ENCODE results near the gene RELL2. TPM values are rescaled to one million over a fixed set of nuclear protein-coding genes. Genes with fewer than 3 reads are reported as not detected.
A peak's percentile ranks its signal among the peaks of the same experiment; 100 is the strongest.

The RELL2 gene
- total RNA-seq, 1 donor, result 4.7 TPM

DNA sequence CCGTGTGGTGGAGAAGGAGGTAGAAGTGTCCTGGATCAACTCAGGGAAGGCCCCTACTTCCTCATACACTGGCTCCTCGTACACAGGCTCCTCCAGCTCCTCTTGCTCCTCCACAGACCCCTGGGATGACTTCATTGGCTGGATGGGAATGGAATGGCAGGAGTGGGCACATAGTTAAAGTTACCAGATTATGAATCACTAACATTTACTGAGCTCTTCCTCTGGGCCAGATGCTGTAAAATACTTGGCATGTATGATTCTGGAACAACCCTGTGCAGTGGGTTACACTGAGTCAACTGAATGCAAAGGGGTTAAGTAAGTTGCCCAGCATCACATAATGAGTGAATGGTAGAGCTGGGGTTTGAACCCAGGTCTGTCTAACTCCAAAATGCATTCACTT lies 17.5 kb downstream of the RELL2 start:
- peak; percentile 43 for DNase-seq (ENCODE audit: low read depth)
- no peak for TF ChIP-seq CTCF (IDR thresholded peaks at IDR 0.05; ENCODE audit: insufficient read depth, low read depth, low read length)
- no peak overlapping the region for H3K4me3 ChIP-seq (ENCODE audit: low read depth, low read length)

GRCh38 chr5:141655020-141655419 lies 18.2 kb downstream of the RELL2 start:
- H3K4me3 ChIP-seq (ENCODE audit: low read depth, low read length), result no peak overlapping the region
- no peak for DNase-seq (ENCODE audit: low read depth)
- TF ChIP-seq CTCF (IDR thresholded peaks at IDR 0.05; ENCODE audit: insufficient read depth, low read depth, low read length), result no peak

DNA sequence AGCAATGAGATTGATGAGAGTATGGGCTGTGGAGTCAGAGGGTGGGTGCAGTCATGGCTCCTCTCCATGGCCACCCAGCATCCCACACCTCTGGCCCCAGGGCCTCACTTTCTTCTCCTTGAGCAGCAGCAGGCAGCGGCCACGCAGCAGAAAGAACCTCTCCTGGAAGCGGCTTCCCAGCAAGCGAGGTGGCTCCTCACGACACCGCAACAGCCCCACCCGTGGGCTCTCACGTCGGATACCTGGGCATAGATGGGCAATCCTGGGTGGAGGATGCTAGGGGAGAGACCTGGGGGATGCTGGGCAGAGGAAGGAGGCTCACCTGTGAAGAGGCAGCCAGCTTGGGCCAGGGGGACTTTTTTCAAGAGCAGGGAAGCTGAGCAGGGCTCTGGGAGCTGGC lies 19.6 kb downstream of the RELL2 start:
- no peak for TF ChIP-seq CTCF (IDR thresholded peaks at IDR 0.05; ENCODE audit: insufficient read depth, low read depth, low read length)
- no peak overlapping the region for H3K4me3 ChIP-seq (ENCODE audit: low read depth, low read length)
- no peak for DNase-seq (ENCODE audit: low read depth)

DNA sequence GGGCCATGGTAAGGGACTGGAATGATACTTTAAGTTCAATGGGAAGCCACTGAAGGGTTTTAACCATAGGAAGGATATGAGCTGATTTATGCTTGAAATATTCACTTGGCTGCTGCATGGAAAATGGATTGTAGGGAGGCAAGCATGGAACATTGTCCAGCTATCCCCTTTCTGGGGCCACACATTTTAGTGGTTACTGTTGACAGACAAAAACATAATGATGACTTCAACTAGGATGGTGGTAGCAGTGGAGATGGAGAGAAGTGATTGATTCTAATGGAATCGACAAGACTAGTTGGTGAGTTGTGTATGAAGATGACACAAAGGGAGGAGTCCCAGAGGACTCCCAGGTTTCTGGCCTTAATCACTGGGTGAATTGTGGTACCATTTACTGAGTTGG lies 20.6 kb downstream of the RELL2 start:
- no peak for TF ChIP-seq CTCF (IDR thresholded peaks at IDR 0.05; ENCODE audit: insufficient read depth, low read depth, low read length)
- no peak for DNase-seq (ENCODE audit: low read depth)
- H3K4me3 ChIP-seq (ENCODE audit: low read depth, low read length), result no peak overlapping the region

DNA sequence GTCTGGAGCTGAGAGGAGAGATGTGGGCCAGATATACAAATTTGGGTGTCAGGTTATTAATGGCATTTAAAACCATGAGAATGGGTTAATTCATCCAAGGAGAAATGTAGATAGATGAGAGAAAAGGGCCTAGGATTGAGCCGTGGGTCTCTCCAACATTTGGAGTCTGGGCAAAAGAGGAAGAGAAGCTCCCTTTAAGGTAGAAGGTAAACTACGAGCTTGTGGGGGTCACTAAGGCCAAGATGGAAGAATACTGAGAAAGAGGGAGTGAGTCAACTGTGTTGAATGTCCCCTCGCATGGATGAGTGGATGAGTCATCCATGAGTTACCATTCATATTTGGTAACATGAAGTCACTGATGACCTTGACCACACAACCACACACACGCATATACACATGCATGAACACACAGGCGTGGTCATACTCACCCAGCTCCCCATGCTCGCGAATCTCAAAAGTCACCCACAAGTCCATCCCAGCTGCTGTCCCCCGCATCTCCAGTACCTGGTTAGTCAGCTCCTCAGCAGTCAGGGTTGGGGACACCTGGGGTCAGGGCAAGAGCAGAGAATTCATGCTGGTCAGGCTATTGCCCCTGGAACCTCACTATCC lies 21.2 kb downstream of the RELL2 start:
- peak; percentile 75 for DNase-seq (ENCODE audit: low read depth)
- TF ChIP-seq CTCF (IDR thresholded peaks at IDR 0.05; ENCODE audit: insufficient read depth, low read depth, low read length), result no peak
- H3K4me3 ChIP-seq (ENCODE audit: low read depth, low read length), result no peak overlapping the region

GRCh38 chr5:141662028-141662427 lies 25.2 kb downstream of the RELL2 start:
- no peak overlapping the region for H3K4me3 ChIP-seq (ENCODE audit: low read depth, low read length)
- no peak for DNase-seq (ENCODE audit: low read depth)
- no peak for TF ChIP-seq CTCF (IDR thresholded peaks at IDR 0.05; ENCODE audit: insufficient read depth, low read depth, low read length)

GRCh38 chr5:141663506-141663905 lies 26.7 kb downstream of the RELL2 start:
- no peak for DNase-seq (ENCODE audit: low read depth)
- no peak overlapping the region for H3K4me3 ChIP-seq (ENCODE audit: low read depth, low read length)
- no peak for TF ChIP-seq CTCF (IDR thresholded peaks at IDR 0.05; ENCODE audit: insufficient read depth, low read depth, low read length)
